HUES6 (cell line): ENCODE measurements around the gene TPRN.
A peak's percentile ranks its signal among the peaks of the same experiment; 100 is the strongest.

Experiments
- H3K27ac ChIP-seq: 2 replicates; pipeline ENCODE4 v1.7.0; 2013; ENCODE audit warnings: low read depth, mild to moderate bottlenecking, low read length, inconsistent platforms
- H3K27me3 ChIP-seq: 2 replicates; pipeline ENCODE4 v1.6.1; 2013; ENCODE audit warnings: low read length; ENCODE audit not compliant: control insufficient read depth, insufficient read depth
- H3K36me3 ChIP-seq: 2 replicates; pipeline ENCODE4 v1.6.1; 2013; ENCODE audit warnings: low read length; ENCODE audit not compliant: control insufficient read depth, insufficient read depth
- H3K4me1 ChIP-seq: 2 replicates; pipeline ENCODE4 v1.6.1; 2013; ENCODE audit warnings: low read length; ENCODE audit not compliant: control insufficient read depth, insufficient read depth
- H3K4me3 ChIP-seq: 2 replicates; pipeline ENCODE4 v1.5.1; 2013; ENCODE audit warnings: low read depth, low read length
- H3K9ac ChIP-seq: one replicate; pipeline ENCODE4 v1.6.1; 2013; ENCODE audit warnings: mild to moderate bottlenecking, low read length
- H3K9me3 ChIP-seq: 2 replicates; pipeline ENCODE4 v1.6.1; 2013; ENCODE audit warnings: low read depth, low read length; ENCODE audit not compliant: control insufficient read depth, insufficient read depth

TPRN gene

DNA sequence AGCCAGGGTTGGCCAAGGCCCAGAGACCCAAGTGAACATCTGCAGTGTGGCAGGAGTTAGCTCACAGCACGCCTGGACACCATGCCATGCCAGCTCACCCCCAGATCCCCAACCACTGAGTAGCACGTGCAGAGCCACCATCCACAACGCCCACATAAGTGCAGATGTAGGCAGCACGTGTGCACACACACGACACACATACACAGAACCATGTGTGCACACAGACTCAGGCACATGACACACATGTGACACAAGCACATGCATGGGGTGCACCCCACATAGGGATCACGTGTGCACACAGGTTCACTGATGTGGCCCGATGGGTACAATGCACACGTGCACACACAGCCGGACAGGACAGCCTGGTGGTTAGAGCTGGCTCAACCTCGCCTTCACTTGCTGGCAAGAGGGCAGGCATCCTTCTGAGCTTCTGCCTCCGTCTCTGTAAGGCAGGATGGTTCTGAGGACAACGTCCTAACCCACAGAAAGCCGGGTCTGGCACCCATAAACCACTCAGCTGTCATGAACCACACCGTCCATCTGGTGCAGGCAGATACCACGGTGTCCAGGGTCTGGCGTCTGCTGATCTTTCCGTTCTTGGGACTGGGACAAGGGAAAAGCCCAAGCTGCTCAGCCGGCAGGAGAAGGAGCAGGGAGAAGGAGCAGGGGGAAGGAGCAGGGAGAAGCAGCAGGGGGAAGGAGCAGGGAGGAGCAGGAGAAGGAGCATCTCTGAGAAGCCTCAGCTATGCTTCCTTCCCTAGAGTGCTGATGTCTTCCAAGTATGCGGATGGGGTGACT lies 42.7 kb downstream of the TPRN start:
- Histone ChIP-seq H3K9me3 (peaks cover 6% of the 10 kb centered on the region; the same call in 1 of the 2 replicates), H3K9ac (no peak overlapping the region), H3K4me1 (peaks cover 6% of the 10 kb centered on the region; the same call in 1 of the 2 replicates), H3K27me3 (peaks cover 82% of the 10 kb centered on the region), H3K36me3 (no peaks in the 10 kb centered on the region), H3K27ac (no peak overlapping the region), H3K4me3 (no peak overlapping the region)

DNA sequence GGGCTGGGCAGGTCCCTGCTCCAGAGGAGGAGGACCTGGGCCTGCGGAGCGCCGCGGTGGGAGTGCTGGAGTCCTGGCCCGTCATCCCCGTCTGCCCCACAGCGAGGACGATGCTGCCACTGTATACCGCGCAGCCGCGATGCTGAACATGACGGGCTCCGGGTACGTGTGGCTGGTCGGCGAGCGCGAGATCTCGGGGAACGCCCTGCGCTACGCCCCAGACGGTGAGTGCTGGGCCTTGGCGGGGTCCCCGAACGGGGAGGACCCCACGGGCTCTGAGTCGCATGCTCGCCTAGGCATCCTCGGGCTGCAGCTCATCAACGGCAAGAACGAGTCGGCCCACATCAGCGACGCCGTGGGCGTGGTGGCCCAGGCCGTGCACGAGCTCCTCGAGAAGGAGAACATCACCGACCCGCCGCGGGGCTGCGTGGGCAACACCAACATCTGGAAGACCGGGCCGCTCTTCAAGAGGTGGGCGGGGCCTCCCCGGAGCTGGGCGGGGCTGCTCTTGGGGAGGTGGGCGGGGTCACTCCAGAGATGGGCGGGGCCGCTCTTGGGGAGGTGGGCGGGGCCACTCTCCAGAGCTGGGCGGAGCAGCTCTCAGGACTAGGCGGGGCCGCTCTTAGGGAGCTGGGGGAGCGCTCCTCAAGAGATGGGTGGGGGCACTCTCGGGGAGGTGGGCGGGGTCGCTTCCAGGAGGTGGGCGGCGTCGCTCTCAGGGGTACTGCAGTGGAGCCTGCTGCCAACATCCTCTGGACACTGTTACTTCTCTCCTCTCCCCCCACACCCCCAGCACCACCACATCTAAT lies 43.8 kb downstream of the TPRN start:
- H3K27ac ChIP-seq, result no peak overlapping the region

DNA sequence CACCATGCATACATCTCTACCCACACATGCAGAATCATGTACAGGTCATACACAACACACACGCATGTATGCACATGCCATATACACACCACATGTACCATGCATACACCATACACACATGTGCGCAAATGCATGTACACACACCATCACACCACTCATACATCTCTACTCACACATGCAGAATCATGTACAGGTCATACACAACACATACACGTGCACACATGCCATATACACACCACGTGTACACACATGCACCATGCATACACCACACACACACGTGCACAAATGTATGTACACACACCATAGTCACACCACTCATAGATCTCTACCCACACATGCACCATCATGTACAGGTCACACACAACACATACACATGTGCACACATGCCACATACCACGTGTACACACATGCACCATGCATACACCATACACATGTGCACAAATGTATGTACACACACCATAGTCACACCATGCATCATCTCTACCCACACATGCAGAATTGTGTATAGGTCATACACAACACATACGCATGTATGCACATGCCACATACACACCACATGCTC lies 47.6 kb downstream of the TPRN start:
- H3K36me3 ChIP-seq, result no peaks in the 10 kb centered on the region
- H3K4me3 ChIP-seq, result no peak overlapping the region
- no peak overlapping the region for H3K27ac ChIP-seq
- peaks cover 53% of the 10 kb centered on the region for H3K27me3 ChIP-seq
- H3K9me3 ChIP-seq, result peaks cover 7% of the 10 kb centered on the region; the same call in 1 of the 2 replicates
- H3K9ac ChIP-seq, result no peak overlapping the region
- peaks cover 12% of the 10 kb centered on the region for H3K4me1 ChIP-seq

More for the DNA sequence above, 43.8 kb downstream of the TPRN start:
- peaks cover 7% of the 10 kb centered on the region; the same call in 1 of the 2 replicates for H3K9me3 ChIP-seq
- peaks cover 6% of the 10 kb centered on the region; the same call in 1 of the 2 replicates for H3K4me1 ChIP-seq
- H3K27me3 ChIP-seq, result peaks cover 72% of the 10 kb centered on the region
- peak overlapping the region; percentile 64 for H3K4me3 ChIP-seq
- no peaks in the 10 kb centered on the region for H3K36me3 ChIP-seq
- no peak overlapping the region for H3K9ac ChIP-seq

DNA sequence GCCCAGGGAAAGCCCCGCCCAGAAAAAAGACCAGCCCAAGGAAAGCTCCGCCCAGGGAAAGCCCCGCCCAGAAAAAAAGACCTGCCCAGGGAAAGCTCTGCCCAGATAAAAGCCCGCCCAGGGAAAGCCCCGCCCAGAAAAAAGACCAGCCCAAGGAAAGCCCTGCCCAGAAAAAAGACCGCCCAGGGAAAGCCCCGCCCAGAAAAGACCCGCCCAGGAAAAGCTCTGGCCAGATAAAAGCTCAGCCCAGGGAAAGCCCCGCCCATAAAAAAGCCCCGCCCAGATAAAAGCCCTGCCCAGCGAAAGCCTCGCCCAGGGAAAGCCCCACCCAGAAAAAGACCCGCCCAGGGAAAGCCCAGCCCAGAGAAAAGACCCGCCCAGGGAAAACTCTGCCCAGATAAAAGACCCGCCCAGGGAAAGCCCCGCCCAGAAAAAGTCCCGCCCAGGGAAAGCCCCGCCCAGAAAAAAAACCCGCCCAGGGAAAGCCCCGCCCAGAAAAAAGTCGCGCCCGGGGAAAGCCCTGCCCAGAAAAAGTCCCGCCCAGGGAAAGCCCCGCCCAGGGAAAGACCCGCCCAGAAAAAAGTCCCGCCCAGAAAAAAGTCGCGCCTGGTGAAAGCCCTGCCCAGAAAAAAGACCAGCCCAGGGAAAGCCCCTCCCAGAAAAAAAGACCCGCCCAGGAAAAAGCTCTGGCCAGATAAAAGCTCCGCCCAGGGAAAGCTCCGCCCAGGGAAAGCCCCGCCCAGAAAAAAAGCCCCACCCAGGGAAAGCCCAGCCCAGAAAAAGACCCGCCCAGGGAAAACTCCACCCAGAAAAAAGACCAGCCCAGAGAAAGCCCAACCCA lies 49.7 kb downstream of the TPRN start:
- H3K36me3 ChIP-seq, result no peaks in the 10 kb centered on the region
- H3K9ac ChIP-seq, result no peak overlapping the region
- H3K4me1 ChIP-seq, result peaks cover 11% of the 10 kb centered on the region
- peaks cover 7% of the 10 kb centered on the region; the same call in 1 of the 2 replicates for H3K9me3 ChIP-seq
- H3K27ac ChIP-seq, result no peak overlapping the region
- no peak overlapping the region for H3K4me3 ChIP-seq
- peaks cover 48% of the 10 kb centered on the region for H3K27me3 ChIP-seq

DNA sequence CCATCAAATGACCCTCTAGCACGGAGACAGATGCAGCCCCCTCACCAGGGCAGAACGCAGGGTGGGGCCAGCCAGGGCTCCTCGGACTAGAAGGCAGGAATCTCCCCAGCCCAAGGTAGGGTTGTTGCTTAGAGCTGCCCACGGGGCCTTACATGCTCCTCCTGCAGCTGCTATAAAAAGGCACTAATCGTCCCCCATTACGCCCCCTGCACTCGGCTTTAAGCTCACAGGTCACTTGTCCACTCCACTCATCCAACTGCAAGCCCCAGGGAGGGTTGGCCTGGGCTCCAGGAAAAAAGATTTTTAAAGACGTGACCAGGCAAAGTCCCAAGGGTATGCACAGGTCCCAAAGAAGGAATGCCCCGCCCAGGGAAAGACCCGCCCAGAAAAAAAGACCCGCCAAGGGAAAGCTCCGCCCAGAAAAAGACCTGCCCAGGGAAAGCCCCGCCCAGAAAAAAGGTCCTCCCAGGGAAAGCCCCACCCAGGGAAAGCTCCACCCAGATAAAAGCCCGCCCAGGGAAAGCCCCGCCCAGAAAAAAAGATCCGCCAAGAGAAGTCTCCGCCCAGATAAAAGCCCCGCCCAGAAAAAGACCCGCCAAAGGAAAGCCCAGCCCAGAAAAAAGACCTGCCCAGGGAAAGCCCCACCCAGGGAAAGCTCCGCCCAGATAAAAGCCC lies 50.5 kb downstream of the TPRN start:
- no peaks in the 10 kb centered on the region for H3K36me3 ChIP-seq

DNA sequence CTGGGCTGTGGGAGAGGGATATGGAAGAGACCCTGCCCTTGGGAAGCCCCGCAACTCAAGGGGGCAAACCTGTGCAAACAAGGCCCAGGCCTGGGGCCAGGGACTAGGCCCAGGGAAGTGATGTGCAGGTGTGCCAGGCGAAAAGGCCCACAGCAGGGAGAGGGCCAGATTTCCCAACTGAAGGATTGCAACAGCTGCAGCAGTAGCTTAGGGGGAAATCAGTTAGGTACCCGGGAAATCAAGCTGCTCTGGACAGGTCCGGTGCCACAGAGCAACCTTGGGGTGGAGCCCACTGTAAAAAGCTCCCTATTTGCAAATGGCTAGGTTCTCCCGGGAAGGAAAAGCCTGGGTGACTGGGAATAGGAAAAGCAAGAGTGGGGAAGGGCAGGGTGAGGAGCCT lies 51.2 kb downstream of the TPRN start:
- Histone ChIP-seq H3K9ac (no peak overlapping the region), H3K27me3 (peaks cover 38% of the 10 kb centered on the region), H3K9me3 (peaks cover 7% of the 10 kb centered on the region; the same call in 1 of the 2 replicates), H3K27ac (no peak overlapping the region), H3K36me3 (no peaks in the 10 kb centered on the region), H3K4me1 (peaks cover 11% of the 10 kb centered on the region), H3K4me3 (no peak overlapping the region)

More for the DNA sequence above, 50.5 kb downstream of the TPRN start:
- H3K27ac ChIP-seq, result no peak overlapping the region
- H3K9me3 ChIP-seq, result peaks cover 7% of the 10 kb centered on the region; the same call in 1 of the 2 replicates
- peak overlapping the region; percentile 37 for H3K4me3 ChIP-seq
- peaks cover 11% of the 10 kb centered on the region for H3K4me1 ChIP-seq
- H3K9ac ChIP-seq, result no peak overlapping the region
- peaks cover 44% of the 10 kb centered on the region for H3K27me3 ChIP-seq

DNA sequence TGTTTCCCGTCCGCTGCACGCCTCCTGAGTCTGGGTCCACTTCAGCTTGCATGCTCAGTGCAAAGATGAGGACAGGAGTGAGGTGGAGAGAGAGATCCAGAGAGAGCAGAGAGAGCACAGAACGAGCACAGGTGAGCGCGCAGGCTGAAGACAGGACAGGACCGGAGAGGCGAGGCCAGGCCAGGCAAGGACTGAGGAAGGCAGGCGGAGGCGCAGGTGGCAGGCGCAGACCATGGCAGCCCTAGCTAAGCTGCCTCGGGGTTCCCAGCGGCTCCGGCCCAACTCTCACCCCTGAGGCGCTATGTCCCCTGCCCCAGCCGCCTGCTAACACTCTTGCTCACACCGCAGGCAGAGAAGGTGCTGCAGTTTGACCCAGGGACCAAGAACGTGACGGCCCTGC lies 51.9 kb downstream of the TPRN start:
- H3K4me1 ChIP-seq, result peaks cover 11% of the 10 kb centered on the region
- H3K9ac ChIP-seq, result no peak overlapping the region
- H3K9me3 ChIP-seq, result peaks cover 7% of the 10 kb centered on the region; the same call in 1 of the 2 replicates
- peaks cover 44% of the 10 kb centered on the region for H3K27me3 ChIP-seq
- no peaks in the 10 kb centered on the region for H3K36me3 ChIP-seq
- H3K4me3 ChIP-seq, result no peak overlapping the region
- H3K27ac ChIP-seq, result no peak overlapping the region

DNA sequence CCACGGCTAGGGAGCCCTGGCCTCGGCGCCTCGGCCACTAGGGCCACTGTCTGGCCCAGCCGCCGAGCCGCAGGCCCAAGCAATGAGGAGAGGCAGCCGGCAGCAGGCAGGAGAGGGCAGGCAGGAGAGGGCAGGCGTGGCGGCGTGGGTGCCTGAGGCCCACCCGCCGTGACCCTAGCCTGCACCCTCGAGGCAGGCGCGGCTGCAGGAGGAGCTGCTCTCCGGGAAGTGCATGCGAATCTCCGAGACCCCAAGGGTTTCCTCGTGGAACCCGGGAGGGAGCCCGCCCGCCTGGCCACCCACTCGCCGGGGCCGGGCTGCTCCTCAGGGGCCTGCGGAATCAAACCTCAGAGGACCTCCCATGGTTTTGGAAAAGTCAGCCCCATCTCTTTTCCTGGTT lies 52.3 kb downstream of the TPRN start:
- Histone ChIP-seq H3K27ac (no peak overlapping the region), H3K9me3 (peaks cover 5% of the 10 kb centered on the region; the same call in 1 of the 2 replicates), H3K9ac (no peak overlapping the region), H3K27me3 (peaks cover 48% of the 10 kb centered on the region), H3K36me3 (no peaks in the 10 kb centered on the region), H3K4me1 (peaks cover 11% of the 10 kb centered on the region), H3K4me3 (no peak overlapping the region)

DNA sequence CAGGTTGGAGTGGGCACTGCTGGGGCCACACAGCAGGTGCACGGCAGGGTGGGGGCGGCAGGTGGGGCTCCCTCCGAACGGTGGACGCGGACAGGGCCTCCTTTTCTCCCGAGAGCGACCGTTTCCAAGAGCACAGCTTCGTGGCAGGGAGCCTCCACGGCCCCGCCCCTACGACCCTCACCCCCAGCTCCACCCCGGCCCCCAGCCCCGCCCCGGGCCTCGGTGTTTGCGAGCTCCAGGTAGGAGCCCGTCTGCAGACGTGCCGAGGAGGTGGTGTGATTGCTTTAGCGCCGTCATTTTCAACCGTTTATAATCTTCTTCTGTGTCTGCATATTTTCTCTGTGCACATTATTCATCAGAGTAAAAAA lies 52.8 kb downstream of the TPRN start:
- Histone ChIP-seq H3K27me3 (peaks cover 53% of the 10 kb centered on the region), H3K9me3 (peaks cover under 1% of the 10 kb centered on the region; the same call in 1 of the 2 replicates), H3K36me3 (no peaks in the 10 kb centered on the region), H3K4me1 (peaks cover 11% of the 10 kb centered on the region), H3K4me3 (no peak overlapping the region), H3K27ac (no peak overlapping the region), H3K9ac (no peak overlapping the region)
